Measurements from ENCODE around the gene GLIS2. TPM values are rescaled to one million over a fixed set of nuclear protein-coding genes. Genes with fewer than 3 reads are reported as not detected.
"Not testable (repeated sequence)": the region's sequence is repeated elsewhere in the genome, so short reads cannot be mapped to it uniquely, and the experiment has no call there.

GLIS2 gene
- total RNA-seq, 1 experiment from 2014 or later = 0.18 TPM

- in situ Hi-C loops (cut with HindIII; ENCODE audit: low pct_unique_long_range_greater_than_20kb, low sequenced_read_pairs) = no loop called here
- no peak for DNase-seq (ENCODE audit: low read depth, low spot score)
Measured at GRCh38 chr16:4328046-4328781, 12.3 kb downstream of the GLIS2 start.

DNA sequence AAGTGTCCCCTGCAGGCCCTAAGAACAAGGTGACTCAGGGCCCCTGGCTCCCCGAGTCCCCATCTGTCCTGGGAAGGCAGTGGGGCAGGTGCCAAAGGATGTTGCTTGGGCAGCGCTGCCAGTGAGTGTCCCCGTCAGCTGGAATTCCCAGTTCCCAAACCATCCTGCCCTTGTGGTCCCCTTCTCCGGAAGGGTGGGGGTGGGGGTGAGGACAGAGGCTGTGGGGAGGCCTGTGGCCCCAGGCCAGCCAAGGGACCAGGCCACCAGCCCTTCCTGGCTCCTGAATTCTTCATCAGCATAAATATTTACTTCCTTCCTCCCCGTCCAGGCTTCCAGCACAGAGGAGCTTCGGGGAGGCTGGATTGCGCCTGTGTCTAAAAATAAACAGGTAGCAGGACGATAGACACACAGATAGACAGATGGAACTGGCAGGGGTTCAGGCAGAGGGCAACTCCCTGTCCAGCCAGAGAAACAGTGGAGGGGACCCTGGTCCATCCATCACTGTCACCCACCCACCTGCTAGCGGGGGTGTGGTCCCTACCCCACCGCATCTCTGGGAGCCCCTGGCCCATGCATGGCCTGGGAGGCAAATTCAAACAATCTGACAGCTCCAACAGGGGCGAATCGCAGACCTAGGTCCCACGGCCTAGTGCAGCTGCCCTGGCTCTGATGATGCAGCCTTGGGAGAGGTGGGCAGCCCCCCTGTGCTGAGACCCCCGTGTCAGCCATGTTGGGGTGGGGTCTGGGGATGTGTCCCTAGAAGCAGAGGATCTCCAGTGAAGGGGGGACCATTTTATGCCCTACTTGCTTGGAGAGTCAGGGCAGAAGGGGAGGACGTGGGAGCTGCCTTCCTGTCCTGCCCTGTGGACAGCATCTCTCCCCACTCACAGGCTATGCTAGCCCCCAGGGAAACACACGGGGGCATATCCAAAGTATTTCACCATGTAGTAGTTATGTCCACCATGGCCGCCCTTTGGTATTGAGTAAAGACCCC is 13.2 kb downstream of the GLIS2 start:
- in situ Hi-C loops (cut with HindIII; ENCODE audit: low pct_unique_long_range_greater_than_20kb, low sequenced_read_pairs) = no loop called here
- no peak for DNase-seq (ENCODE audit: low read depth, low spot score)

- peak; percentile 69 for DNase-seq (ENCODE audit: low read depth, low spot score)
- in situ Hi-C loops (cut with HindIII; ENCODE audit: low pct_unique_long_range_greater_than_20kb, low sequenced_read_pairs) = no loop called here
Measured at GRCh38 chr16:4330277-4330874, 14.5 kb downstream of the GLIS2 start.

DNA sequence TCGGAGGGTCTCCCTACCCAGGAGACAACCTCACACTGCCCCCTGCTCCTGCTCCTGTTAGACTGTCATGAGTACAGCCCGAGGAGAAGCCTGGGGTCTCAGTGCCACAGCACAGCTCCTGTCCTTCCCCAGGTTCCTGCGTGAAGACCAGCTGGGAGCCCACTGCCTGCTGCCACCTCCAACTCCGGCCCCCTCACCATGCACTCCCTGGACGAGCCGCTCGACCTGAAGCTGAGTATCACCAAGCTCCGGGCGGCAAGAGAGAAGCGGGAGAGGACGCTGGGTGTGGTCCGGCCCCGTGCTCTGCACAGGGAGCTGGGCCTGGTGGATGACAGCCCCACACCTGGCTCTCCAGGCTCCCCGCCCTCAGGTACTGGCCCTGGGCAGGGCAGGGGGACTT is 16.2 kb downstream of the GLIS2 start:
- no peak for DNase-seq (ENCODE audit: low read depth, low spot score)
- in situ Hi-C loops (cut with HindIII; ENCODE audit: low pct_unique_long_range_greater_than_20kb, low sequenced_read_pairs) = no loop called here

DNA sequence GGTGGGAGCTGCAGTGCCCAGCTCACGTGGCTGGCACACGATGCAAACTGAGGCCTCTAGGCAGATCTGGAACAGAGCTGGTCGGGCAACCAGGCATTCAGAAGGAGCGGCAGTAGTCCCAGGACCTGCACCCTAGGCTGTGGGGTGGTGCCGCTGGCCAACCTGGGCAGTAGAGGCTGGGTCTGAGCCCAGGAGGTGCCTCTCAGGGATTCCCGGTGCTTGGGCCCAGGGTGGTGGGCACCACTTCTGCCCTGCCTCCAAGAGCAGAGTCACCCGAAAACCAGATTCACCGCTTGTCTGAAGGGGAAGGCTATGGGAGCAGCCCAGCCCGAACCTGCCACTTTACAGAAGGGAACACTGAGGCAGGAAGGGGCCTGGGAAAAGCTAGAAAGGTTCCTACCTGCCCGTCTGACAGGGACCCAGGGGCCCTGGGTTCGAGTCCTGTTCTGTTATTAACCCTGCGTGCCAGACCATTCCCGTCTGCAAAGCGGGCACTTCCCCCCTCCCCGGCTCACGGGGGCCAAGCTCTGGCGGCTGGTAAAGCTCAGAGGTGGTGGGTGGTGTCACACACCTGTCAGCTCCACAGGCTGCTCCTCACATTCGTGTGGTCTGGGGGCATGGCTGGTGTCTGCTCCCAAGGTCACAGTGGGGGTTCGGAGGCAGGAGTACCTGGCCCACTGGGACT is 16.9 kb downstream of the GLIS2 start:
- in situ Hi-C loops (cut with HindIII; ENCODE audit: low pct_unique_long_range_greater_than_20kb, low sequenced_read_pairs) = no loop called here
- no peak for DNase-seq (ENCODE audit: low read depth, low spot score)

- DNase-seq (ENCODE audit: low read depth, low spot score) = no peak
- in situ Hi-C loops (cut with HindIII; ENCODE audit: low pct_unique_long_range_greater_than_20kb, low sequenced_read_pairs) = no loop called here
Measured at GRCh38 chr16:4333308-4333638, 17.4 kb downstream of the GLIS2 start.

GRCh38 chr16:4333714-4334113 is 17.8 kb downstream of the GLIS2 start:
- in situ Hi-C loops (cut with HindIII; ENCODE audit: low pct_unique_long_range_greater_than_20kb, low sequenced_read_pairs) = not testable (repeated sequence)

GRCh38 chr16:4334724-4335495 is 19.0 kb downstream of the GLIS2 start:
- DNase-seq (ENCODE audit: low read depth, low spot score) = no peak
- in situ Hi-C loops (cut with HindIII; ENCODE audit: low pct_unique_long_range_greater_than_20kb, low sequenced_read_pairs) = no loop called here

More at GRCh38 chr16:4333714-4334113, 17.8 kb downstream of the GLIS2 start:
- DNase-seq (ENCODE audit: low read depth, low spot score) = not testable (repeated sequence)

DNA sequence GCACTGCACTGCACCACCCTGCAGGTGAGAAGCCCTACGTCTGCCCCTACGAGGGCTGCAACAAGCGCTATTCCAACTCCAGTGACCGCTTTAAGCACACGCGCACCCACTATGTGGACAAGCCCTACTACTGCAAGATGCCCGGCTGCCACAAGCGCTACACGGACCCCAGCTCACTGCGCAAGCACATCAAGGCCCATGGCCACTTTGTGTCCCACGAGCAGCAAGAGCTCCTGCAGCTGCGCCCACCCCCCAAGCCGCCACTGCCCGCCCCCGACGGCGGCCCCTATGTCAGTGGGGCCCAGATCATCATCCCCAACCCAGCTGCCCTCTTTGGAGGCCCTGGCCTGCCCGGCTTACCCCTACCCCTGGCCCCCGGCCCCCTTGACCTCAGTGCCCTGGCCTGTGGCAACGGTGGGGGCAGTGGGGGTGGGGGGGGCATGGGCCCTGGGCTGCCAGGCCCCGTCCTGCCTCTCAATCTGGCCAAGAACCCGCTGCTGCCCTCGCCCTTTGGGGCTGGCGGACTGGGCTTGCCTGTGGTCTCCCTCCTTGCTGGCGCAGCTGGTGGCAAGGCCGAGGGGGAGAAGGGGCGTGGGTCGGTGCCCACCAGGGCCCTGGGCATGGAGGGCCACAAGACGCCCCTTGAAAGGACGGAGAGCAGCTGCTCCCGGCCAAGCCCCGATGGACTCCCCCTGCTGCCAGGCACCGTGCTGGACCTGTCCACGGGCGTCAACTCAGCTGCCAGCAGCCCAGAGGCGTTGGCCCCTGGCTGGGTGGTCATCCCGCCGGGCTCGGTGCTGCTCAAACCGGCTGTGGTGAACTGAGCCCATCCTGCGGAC is 21.1 kb downstream of the GLIS2 start:
- in situ Hi-C loops (cut with HindIII; ENCODE audit: low pct_unique_long_range_greater_than_20kb, low sequenced_read_pairs) = no loop called here
- DNase-seq (ENCODE audit: low read depth, low spot score) = no peak

DNA sequence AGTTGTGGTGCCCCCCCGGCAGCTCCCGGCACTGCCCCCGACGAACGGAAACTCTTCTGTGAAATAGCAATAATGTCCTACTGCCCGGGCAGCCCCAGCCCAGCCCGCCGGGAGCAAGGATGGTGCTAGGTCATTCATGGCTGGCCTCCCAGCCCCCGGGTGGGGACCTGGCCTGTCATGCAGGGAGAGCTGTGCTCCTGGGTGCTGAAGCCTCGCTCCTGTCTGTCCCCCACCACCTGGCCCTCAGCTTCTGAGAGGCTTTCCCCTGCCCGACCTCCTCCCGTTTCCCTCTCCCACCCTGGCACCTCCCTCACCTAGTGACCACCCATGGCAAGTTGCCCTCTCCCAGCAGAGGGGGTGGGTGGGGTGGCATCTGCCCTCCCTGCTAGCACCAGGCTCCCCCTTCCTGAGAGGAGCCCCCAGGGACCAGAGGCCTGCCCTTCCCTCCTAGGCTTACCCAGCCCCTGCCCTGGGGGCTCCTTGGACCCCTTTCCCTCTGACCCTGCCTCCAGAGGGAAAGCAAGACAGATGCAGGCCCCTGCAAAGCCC is 21.7 kb downstream of the GLIS2 start:
- in situ Hi-C loops (cut with HindIII; ENCODE audit: low pct_unique_long_range_greater_than_20kb, low sequenced_read_pairs) = no loop called here

DNA sequence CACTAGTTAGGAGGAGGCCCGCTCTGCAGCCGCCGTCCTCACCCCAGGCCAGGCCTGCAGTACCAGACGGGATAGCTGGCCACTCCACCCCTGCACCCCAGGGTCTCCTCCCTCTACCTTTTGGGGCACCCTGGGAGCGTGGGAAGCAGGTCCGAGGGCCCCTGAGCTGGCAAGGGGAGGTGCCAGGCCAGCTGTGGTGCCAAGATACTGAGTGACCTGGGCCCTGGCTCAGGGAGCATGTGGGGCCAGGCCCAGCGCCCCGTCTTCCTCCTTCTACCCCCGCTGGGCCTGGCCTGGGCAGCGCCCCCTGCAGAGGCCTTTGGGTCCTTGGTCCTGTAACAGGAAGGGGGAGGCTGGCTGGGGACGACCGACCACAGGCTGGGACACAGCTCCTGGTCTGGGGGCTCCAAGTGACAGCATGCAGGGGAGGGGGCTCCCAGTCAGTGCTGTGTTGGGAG is 22.3 kb downstream of the GLIS2 start:
- in situ Hi-C loops (cut with HindIII; ENCODE audit: low pct_unique_long_range_greater_than_20kb, low sequenced_read_pairs) = no loop called here
- no peak for DNase-seq (ENCODE audit: low read depth, low spot score)

More for the DNA sequence above, 21.7 kb downstream of the GLIS2 start:
- no peak for DNase-seq (ENCODE audit: low read depth, low spot score)

- in situ Hi-C loops (cut with HindIII; ENCODE audit: low pct_unique_long_range_greater_than_20kb, low sequenced_read_pairs) = no loop called here
- no peak for DNase-seq (ENCODE audit: low read depth, low spot score)
Measured at GRCh38 chr16:4338712-4339299, 22.9 kb downstream of the GLIS2 start.

DNA sequence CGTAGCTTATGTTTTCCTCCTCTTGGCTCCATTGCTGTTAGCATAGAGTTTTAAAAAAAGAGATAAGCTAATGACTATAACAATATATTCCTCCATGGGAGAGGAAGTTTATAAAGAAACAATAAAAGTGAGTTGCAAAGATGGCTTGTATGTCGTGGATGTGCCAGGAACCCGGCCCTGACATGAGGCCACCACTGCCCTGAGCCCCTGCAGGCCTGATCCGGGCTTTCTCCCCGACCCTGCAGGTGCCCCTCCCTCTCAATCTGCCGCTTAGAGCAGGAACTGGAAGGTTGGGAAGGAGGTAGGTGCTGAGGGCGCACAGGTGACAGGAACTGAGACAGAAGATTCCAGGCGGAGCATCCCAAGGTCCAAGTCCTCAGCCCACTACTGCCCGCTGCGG is 23.6 kb downstream of the GLIS2 start:
- in situ Hi-C loops (cut with HindIII; ENCODE audit: low pct_unique_long_range_greater_than_20kb, low sequenced_read_pairs) = no loop called here

DNA sequence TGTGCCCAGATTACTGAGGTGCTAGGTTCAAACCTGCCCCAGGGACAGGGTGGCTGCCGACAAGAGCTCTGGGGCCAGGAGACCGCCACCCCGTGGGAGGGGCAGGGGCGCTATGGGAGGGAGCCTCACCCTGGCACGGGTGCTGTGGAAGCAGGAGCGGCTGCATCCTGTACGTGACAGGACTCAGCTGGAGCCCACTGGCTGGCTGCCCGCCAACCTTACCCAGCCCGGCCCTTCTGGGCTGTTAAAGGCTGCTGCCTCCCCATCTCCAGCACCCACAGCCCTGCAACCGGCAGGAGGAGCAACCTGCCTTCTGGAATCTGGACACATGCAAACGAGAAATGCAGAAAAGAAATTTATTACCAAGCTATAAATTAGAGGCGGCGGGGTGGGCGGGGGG is 24.0 kb downstream of the GLIS2 start:
- no peak for DNase-seq (ENCODE audit: low read depth, low spot score)
- in situ Hi-C loops (cut with HindIII; ENCODE audit: low pct_unique_long_range_greater_than_20kb, low sequenced_read_pairs) = no loop called here

More for the DNA sequence above, 23.6 kb downstream of the GLIS2 start:
- DNase-seq (ENCODE audit: low read depth, low spot score) = no peak

GRCh38 chr16:4340443-4340842 is 24.6 kb downstream of the GLIS2 start:
- DNase-seq (ENCODE audit: low read depth, low spot score) = no peak
- in situ Hi-C loops (cut with HindIII; ENCODE audit: low pct_unique_long_range_greater_than_20kb, low sequenced_read_pairs) = no loop called here

- no peak for DNase-seq (ENCODE audit: low read depth, low spot score)
- in situ Hi-C loops (cut with HindIII; ENCODE audit: low pct_unique_long_range_greater_than_20kb, low sequenced_read_pairs) = no loop called here
Measured at GRCh38 chr16:4341250-4341649, 25.4 kb downstream of the GLIS2 start.

Data from SK-MEL-5 (cell line).